ENCODE measurements around the gene INPP5E. TPM values are rescaled to one million over a fixed set of nuclear protein-coding genes. Genes with fewer than 3 reads are reported as not detected.

Gene INPP5E
- polyA plus RNA-seq, 2 of the 4 experiments (the other 2 are of a cell fraction): 5.2 to 11.2 TPM

DNA sequence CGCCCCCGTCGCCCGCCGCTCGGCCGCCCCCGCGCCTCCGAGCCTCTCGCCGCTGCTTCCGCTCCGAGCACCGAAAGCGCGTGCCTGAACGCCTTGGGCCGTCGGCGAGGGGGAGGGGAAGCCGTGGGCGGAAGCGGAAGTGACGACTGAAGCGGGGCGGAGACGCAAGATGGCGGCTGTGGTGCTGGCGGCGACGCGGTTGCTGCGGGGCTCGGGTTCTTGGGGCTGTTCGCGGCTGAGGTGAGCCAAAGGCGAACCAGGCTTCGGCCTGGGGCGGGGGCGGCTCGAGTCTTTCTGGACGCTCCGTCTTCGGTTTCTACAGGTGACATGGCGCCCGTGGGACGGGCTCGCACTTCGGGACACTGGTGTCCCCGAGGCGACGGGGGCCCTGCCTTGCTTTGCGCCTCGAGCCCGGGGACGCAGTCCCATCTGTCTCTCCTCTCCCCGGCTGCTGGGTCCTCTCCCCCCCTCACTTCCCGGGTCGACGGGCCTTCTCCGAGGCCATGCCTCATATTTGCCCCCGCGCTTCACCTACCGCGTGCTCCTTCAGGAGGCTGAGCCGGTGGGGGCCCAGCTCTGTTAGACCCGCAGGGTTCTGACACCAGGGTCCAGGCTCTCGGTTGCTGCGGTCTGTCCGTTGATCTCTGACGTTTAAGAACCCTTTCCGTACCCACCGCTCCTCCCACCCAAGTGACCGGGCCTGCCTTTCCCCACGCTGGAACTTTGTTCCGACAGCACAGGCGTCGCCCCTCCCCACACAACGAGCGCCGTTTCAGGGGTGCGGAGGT, 29.0 kb downstream of the INPP5E start, which contains the start of the genes ENTR1 and PMPCA (continued):
- TF ChIP-seq CEBPB (IDR thresholded peaks at IDR 0.05) (no peak), ZSCAN20 (CRISPR knock-in tag; IDR thresholded peaks at IDR 0.05) (no peak), FOXS1 (CRISPR knock-in tag; IDR thresholded peaks at IDR 0.05) (no peak), ZNF302 (CRISPR knock-in tag; IDR thresholded peaks at IDR 0.05) (no peak), EP300 (IDR thresholded peaks at IDR 0.05) (no peak), MAZ (IDR thresholded peaks at IDR 0.05; ENCODE audit: borderline replicate concordance, low read depth, low read length) (no peak), HOXB13 (CRISPR knock-in tag; IDR thresholded peaks at IDR 0.05; ENCODE audit: low read depth) (no peak), RNF2 (IDR thresholded peaks at IDR 0.05; ENCODE audit: borderline replicate concordance, low read depth) (no peak), MAFK (IDR thresholded peaks at IDR 0.05; ENCODE audit: partially characterized antibody) (no peak), POLR2AphosphoS2 (conservative IDR thresholded peaks at IDR 0.05; ENCODE audit: low read length) (no peak), PHF8 (IDR thresholded peaks at IDR 0.05; ENCODE audit: borderline replicate concordance, low read depth) (peak; percentile 61; the same call in 1 of the 2 replicates), CBX2 (IDR thresholded peaks at IDR 0.05; ENCODE audit: borderline replicate concordance, low read depth) (no peak), GATA3 (IDR thresholded peaks at IDR 0.05; ENCODE audit: borderline replicate concordance) (no peak), MYC (IDR thresholded peaks at IDR 0.05; ENCODE audit: borderline replicate concordance, low read length) (peak; percentile 85), ESRRA (IDR thresholded peaks at IDR 0.05; ENCODE audit: borderline replicate concordance, low read length) (no peak), SMC3 (IDR thresholded peaks at IDR 0.05) (no peak), TFCP2L1 (CRISPR knock-in tag; IDR thresholded peaks at IDR 0.05) (0 out of 2 replicates have a peak, but pooled peaks have one; percentile 10), HEYL (CRISPR knock-in tag; IDR thresholded peaks at IDR 0.05) (no peak), HDAC2 (IDR thresholded peaks at IDR 0.05) (no peak), POLR2A (IDR thresholded peaks at IDR 0.05; ENCODE audit: low read length) (peak; percentile 95), JUNB (IDR thresholded peaks at IDR 0.05) (no peak)
- TF ChIP-seq, protein P1, sequence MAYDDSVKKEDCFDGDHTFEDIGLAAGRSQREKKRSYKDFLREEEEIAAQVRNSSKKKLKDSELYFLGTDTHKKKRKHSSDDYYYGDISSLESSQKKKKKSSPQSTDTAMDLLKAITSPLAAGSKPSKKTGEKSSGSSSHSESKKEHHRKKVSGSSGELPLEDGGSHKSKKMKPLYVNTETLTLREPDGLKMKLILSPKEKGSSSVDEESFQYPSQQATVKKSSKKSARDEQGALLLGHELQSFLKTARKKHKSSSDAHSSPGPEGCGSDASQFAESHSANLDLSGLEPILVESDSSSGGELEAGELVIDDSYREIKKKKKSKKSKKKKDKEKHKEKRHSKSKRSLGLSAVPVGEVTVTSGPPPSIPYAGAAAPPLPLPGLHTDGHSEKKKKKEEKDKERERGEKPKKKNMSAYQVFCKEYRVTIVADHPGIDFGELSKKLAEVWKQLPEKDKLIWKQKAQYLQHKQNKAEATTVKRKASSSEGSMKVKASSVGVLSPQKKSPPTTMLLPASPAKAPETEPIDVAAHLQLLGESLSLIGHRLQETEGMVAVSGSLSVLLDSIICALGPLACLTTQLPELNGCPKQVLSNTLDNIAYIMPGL (CRISPR knock-in tag; IDR thresholded peaks at IDR 0.05; ENCODE audit: borderline replicate concordance): no peak
- TF ChIP-seq, protein P2, sequence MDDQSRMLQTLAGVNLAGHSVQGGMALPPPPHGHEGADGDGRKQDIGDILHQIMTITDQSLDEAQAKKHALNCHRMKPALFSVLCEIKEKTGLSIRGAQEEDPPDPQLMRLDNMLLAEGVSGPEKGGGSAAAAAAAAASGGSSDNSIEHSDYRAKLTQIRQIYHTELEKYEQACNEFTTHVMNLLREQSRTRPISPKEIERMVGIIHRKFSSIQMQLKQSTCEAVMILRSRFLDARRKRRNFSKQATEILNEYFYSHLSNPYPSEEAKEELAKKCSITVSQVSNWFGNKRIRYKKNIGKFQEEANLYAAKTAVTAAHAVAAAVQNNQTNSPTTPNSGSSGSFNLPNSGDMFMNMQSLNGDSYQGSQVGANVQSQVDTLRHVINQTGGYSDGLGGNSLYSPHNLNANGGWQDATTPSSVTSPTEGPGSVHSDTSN (IDR thresholded peaks at IDR 0.05): no peak
- TF ChIP-seq, protein P3, sequence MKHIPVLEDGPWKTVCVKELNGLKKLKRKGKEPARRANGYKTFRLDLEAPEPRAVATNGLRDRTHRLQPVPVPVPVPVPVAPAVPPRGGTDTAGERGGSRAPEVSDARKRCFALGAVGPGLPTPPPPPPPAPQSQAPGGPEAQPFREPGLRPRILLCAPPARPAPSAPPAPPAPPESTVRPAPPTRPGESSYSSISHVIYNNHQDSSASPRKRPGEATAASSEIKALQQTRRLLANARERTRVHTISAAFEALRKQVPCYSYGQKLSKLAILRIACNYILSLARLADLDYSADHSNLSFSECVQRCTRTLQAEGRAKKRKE (CRISPR knock-in tag; IDR thresholded peaks at IDR 0.05; ENCODE audit: low read depth): no peak
- TF ChIP-seq, protein P4, sequence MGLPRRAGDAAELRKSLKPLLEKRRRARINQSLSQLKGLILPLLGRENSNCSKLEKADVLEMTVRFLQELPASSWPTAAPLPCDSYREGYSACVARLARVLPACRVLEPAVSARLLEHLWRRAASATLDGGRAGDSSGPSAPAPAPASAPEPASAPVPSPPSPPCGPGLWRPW (IDR thresholded peaks at IDR 0.05): no peak
